GM10847 (cell line): Measurements from ENCODE around the gene CIBAR2.

ENCODE experiments used
- POLR2A ChIP-seq: IDR thresholded peaks from 2 replicates; pipeline ENCODE4 v1.6.1; 2011; ENCODE audit not compliant: insufficient read length; ENCODE audit errors: extremely low read depth

CIBAR2 gene

DNA sequence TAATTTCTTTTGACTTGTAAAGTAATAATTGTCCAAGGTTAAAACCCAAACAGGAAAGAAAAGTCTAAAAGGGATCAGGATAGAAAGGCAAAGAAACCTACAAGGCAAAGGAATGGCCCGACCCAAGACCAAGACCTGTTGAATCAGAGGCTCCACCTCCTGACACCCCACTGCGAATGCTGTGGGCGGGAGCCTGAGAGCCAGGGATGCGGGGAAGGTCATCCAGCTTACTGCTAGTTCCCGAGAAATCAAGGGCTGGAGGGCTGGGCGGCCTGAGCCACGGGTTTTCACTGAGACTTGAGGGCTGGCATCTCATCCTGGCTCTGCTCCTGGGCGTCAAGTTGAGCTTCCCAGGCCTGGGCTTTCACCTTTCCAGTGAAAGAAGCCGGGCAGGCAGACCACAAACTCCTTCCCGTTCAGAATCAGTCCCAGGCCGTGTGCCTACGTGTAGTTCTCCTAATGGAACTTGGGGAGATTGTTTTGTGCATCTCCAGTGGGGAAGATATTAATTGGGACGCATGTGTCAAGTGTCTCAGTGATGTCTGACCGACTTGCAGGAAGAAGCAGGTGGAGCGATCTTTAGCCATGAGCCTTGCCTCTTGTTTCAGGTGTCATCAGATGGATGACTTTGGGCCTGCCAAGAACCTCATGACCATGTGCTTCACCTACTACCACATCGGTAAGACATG is 36.9 kb downstream of the CIBAR2 start:
- no peak for TF ChIP-seq POLR2A

GRCh38 chr16:85074225-85074914 is 37.9 kb downstream of the CIBAR2 start:
- no peak for TF ChIP-seq POLR2A

DNA sequence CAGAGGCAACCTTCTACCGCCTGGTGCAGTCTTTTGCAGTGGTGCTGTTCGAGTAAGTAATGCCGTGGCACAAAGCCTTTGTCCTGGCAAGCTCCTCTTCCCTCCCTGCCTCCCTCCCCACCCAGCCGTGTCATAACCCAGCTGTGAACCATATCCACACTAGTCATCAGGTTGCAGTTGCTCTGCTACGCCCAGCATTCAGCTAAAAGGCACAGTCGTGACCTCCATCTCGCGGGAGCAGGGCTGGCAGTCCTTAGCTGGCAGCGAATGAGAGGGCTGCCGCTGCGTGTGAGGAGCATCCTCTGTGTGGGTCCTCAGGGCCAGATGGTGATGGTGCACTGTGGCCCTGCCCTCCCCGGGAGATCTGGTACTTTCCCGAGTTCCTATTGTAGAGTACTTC is 39.3 kb downstream of the CIBAR2 start:
- no peak for TF ChIP-seq POLR2A

DNA sequence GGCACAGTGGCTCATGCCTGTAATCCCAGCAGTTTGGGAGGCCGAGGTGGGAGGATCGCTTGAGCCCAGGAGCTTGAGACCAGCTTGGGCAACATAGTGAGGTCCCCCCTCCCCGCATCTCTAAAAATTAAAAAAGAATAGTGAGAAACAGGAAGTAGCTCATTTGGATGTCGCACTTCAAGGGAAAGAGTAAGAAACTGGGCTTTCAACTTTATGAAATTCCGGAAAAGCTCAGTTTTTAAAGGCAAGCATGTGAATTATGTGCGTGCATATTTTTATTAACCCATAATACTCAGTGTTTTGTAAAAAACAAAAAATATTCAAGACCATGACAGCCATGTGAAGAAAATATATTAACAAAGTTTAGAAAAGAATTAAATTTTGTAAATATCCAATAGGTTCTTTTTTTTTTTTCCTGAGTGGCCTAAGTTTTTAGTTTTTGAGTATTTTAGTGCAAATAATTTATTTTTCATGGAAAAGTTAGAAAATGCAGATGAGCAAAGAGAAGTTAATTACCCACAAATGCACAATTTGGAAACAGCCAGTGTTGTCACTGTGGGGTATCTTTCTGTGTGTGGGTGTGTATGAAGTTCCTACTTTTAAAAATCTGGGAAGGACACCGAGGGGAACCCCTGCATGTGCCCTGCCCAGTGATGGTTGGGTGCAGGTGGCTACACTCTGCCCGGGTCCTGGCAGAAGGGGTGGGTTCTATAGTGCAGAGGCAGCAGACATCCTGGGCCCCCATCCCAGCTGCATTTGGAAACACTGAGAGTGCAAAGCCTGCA is 40.0 kb downstream of the CIBAR2 start:
- no peak for TF ChIP-seq POLR2A

GRCh38 chr16:85069171-85069570 is 43.1 kb downstream of the CIBAR2 start:
- no peak for TF ChIP-seq POLR2A

DNA sequence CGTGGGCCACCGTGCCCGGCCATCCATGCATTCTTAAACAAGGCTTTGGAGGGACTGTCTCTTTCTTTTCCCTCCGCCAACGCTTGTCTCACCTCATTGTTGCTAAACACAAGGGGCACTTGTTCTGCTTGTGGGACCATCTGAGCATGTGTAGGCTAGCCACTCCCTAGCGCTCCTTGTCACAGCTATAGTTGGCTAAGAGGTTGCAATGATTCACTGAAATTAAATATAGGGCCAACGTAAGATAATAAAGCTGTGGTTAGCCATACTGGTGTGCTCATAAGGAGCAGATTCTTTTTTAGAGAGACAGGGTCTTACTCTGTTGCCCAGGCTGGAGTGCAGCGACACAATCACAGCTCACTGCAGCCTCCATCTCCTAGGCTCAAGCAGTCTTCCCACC is 43.5 kb downstream of the CIBAR2 start:
- no peak for TF ChIP-seq POLR2A

- no peak for TF ChIP-seq POLR2A
Observed at GRCh38 chr16:85067426-85067825, 44.8 kb downstream of the CIBAR2 start.

- TF ChIP-seq POLR2A, result no peak
Observed at GRCh38 chr16:85067024-85067423, 45.2 kb downstream of the CIBAR2 start.

DNA sequence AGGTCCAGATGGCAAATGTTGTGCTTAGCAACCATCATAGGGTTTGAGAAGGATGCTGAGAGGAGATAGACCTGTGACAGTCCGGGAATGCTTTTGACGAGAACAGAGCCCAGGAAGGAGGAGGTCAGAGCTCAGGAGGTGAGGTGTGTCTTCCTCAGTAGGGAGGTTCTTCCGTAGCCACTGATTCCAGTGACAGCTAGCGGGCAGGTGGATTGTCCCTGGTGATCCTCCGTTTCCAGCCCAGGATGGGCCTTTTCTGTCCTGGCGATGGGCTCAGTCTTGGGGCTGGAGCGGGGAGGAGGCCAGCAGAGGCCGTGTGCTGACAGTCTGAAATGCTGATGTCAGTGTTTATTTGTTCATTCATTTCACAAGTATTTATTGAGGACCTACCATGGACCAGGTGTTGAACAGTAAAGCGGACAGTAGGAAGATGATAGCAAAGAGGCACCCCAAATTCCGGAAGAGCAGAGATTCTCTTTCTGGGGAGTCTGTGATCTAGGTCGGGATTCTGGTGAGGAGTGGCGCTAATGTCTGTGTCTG is 45.9 kb downstream of the CIBAR2 start:
- no peak for TF ChIP-seq POLR2A

DNA sequence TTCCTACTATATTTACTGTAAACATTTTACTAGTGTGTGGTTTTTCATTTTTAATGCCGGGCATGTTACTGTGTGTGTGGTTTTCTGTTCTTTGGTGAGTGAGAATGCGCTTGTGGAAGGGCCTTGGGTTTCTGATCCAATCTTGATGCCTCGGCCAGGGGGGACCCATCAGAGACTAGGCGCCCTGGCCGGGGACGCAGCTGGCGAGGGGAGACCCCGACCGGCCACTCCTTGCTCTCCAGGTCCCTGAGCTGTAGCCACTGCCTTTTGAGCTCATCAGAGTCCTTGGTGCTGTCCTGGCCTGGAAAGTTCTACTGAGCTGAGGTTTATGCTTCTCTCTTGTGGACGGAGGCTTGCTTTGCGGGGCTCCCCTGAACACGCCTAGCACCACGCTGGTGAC is 47.2 kb downstream of the CIBAR2 start:
- no peak for TF ChIP-seq POLR2A

- no peak for TF ChIP-seq POLR2A
Observed at GRCh38 chr16:85064186-85064585, 48.1 kb downstream of the CIBAR2 start.

DNA sequence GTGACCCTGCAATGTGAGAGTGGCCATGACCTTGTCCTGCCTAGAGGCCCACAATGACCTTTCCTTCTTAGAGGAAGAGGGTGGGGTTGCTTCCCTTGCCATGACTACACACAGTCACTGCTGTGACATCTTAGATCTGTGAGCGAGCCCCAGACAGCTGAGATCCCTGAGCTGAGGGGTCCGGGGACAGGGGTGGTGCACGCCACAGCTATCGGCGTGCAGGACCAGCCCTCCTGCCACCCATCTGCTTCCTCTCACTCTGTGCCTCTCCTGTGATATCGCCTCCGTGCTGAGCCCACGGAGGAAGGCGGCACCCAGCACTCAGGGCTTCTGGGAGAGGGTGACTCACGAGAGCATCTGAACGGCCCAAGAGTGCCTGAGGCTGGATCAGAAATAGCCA is 49.4 kb downstream of the CIBAR2 start:
- TF ChIP-seq POLR2A, result no peak

GRCh38 chr16:85062323-85062722 is 49.9 kb downstream of the CIBAR2 start:
- TF ChIP-seq POLR2A, result no peak

GRCh38 chr16:85061566-85061965 is 50.7 kb downstream of the CIBAR2 start:
- no peak for TF ChIP-seq POLR2A

GRCh38 chr16:85058909-85059308 is 53.4 kb downstream of the CIBAR2 start:
- no peak for TF ChIP-seq POLR2A

DNA sequence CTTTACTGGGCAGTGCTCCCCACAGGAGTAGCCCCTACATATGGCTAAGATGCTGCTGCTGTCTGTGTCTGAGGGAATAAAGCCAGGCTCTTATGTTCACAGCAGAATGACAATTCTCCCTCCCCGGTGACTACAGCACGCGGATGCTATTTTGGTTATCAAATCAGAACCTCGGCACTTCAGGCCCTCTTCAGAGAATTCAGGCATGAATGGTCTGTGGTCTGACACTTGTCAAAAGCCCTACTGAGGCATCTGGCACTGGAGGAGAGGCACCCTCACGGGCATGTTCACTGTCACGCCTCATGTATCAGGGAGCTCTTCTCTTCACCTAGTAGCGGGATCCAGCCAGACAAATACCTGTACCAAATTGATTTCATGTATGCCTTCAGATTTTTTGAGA is 54.3 kb downstream of the CIBAR2 start:
- TF ChIP-seq POLR2A, result no peak

- TF ChIP-seq POLR2A, result no peak
Observed at GRCh38 chr16:85057212-85057889, 54.9 kb downstream of the CIBAR2 start.
